GM19238 (cell line): Measurements from ENCODE around the gene LCP1.

Experiments used
- DNase-seq: peaks from one replicate; pipeline ENCODE4 v3.0.0; 2011; ENCODE audit warnings: low spot score; ENCODE audit not compliant: insufficient read length

The LCP1 gene

DNA sequence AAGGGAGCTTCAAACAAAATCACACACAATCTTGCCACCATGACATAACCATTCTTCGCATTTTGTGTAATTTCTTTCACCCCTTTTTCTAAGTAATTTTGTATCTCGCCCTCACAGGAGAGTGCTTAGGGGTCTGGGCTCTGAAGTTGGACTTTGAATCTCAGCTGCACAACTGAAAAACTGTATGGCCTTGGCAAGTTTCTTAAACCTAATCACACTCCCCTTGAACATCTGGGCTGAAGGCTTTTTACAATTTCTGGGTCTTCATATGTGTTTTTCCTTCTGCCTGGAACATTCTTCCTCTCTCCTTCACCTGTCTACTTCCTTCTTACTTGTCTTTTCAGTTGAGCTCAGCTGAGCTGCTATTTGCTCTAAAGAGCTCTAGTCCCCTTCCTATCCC, 52.9 kb downstream of the LCP1 start:
- DNase-seq: no peak

DNA sequence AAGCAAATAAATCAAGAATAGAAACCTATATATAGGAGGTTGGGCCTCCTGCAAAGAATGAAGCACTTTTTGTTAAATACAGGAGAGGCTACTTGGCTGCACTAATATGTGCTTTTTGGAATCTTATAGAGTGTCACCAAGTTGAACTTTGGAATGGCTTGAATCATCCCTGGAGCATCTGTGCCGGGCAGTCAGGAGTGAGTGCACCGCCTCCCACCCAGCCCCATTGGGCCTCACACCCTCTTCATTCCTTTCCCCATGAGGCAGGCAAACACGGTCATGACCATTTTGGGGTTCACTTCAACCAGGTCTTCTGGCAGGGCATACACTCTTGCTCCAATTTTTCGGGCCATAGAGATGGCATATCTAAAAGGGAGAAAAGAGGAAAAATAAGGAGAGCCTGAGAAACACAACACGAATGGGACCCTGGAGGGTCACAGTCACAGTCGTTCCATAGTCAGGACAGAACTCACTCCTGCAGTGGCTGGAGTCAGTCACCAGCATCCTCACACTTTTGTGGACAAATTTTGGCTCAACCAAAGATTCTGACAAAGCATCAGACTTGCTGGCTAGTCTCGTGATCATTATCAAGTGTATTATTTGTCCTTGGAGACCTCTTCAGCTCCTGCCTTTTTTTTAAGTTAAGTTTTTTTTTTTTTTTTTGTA, 54.5 kb downstream of the LCP1 start:
- DNase-seq: no peak

- no peak for DNase-seq
These were observed 55.2 kb downstream of the LCP1 start for GRCh38 chr13:46126552-46127357.

DNA sequence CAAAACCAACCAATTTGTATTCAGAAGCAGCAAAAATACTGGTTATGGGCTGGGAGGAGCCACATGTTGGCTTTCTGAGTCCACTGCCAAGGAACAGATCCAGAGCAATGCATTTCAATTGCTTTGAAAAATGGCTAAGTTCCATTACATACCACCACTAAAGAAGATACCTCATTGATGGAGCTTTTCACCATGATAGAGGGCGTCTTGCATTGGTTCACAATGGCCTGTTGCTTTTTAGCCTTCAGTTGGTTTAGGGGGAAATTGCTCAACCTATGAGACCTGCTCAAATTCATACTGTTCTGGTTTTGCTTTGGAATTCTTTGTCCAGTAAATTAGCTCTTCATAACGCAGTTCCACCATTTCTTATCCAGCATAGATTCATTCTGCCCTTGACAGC, 55.9 kb downstream of the LCP1 start:
- DNase-seq: no peak

DNA sequence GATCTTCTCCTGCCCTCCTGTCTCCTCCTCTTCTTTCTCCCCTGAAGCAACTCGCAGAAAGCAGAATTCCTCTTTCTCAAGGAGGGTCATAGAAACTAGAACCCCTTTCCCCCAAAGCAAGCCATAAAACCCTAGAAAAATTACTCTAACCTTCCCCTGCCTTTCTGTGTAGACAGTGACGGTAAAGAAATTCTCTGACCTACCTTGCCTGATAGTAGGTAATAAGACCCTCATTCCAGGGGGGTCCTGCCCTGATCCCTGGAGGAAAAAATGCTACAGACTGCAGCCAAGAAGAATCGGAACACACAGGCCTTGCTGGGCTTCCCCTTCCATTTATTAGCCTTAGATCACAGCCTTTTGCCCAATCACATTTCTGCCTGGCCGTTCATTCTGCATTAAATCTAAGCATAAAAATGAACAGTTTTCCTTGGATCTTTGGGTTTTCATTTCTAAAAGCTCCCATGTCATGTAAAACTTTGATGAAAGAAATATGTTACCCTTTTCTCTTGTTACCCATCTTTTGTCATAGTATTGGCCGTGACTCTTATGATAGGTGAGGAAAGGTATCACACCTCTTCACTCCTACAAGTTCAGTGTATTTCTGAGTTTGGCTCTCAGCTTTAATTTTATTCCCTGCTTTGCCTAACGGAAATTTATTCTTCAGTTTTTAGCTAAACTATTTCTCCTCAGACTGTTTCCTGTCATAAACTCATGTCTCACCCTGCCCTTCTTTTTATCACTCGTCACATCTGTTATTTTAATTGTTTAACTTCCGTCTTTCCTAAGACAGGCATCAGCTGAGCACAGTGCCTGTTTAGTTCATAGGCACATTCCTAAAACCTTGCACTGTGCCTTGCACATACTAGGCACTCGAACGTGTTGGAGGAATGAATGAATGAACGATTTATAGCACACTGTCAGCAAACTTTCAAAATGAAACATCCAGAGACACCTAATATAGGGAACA, 56.7 kb downstream of the LCP1 start:
- DNase-seq: no peak

DNA sequence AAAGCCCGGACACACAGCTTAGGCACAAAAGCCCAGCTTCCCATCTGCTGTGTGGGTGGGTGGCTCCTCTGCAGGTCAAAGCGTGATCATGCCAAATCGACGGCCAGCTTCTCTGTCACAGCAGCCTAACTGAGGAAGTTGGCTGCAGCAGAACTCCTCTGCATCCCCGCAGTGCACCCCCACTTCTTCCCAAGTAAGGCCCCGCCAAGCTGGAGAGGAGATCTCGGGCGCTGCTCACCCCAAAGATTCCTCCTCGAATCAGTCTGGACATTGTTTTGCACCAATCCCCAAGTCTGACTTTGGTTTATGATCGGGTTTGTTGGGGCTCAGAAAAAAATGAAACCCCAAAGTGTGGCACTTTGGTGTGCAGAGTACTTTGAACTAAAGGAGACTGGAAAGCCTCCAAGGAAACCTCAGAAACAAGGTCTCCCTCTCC, 57.4 kb downstream of the LCP1 start:
- no peak for DNase-seq

- no peak for DNase-seq
These were observed 59.7 kb downstream of the LCP1 start for GRCh38 chr13:46122304-46122703.

DNA sequence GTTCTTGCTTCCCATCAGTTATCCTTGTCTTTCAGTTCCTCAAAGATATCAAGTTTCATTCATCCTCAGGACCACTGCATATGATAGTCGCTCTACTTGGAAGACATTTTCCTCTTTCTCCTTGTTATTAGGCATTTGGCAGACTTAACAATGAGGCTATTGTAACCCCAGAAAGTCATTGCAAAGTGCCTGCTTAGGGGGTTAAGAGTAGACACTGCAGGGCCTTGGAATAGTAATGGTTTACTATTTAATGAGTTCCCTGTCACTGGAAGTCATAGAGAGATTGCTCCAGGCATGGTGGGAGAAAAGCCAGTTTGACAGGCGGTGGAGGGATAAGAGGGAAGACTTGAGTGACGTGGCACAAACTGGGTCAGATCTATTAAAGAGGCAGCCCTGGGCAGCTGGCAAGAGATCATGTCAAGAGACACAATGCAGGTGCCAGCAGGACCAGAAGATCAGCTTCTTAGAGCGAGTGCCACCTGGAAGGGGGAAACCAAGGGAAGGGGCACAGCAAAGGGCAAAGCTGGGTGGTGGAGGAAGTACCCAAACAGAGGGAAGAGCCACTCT, 60.3 kb downstream of the LCP1 start:
- DNase-seq: no peak

DNA sequence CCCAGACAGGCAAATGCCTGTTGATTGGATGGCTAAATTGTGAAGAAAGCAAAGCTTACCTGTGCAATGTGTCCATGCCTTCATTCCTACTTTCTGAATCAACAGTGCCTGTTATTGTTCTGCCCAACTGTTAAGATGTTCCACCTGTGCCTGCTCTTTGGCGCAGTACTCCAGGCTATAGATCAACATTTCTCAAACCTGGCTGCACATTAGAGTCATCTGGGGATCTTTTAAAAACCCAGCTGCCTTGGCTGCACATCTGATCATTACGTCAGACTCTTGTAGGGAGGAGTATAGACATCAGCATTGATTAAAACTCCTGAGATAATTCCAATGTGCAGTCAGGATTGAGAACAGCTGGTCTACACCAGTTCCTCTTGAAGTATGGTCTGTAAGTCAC, 60.9 kb downstream of the LCP1 start:
- DNase-seq: no peak

DNA sequence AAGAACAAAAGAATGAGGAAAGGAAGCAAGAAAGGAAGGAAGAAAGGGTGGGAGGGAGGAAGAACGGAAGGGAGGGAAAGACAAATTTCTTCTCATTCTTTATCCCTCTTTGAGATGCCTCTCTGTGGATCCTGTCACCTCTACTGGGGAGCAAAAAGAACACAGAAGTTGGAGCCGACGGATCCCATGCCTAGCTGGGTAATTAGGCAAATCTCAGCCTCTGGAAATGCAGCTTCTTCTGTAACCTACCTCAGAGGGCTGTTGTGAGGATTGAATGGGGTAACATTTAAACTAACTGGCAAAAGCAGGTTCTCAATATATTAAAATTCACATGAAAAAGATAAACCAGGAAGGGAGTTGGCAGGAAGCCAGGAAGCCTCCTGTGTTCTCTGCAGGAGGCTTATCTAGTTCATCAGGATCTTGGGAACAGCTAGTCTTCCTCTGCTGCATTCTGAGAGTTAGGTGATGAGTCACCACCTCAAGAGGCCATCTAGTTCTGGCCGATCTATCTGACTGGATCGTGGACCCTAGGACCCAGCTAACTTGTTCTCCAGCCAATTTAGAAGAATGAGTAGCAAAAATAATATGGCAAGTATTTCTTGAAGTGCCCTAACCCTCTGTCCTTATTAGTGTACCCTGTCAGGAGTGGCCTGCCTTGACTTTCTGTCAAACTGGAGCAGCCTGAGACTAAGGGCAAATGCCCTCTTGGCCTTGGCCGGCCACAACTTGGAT, 61.9 kb downstream of the LCP1 start:
- DNase-seq: no peak

- no peak for DNase-seq
These were observed 65.1 kb downstream of the LCP1 start for GRCh38 chr13:46116653-46117502.

GRCh38 chr13:46114613-46115012, 67.4 kb downstream of the LCP1 start:
- no peak for DNase-seq

DNA sequence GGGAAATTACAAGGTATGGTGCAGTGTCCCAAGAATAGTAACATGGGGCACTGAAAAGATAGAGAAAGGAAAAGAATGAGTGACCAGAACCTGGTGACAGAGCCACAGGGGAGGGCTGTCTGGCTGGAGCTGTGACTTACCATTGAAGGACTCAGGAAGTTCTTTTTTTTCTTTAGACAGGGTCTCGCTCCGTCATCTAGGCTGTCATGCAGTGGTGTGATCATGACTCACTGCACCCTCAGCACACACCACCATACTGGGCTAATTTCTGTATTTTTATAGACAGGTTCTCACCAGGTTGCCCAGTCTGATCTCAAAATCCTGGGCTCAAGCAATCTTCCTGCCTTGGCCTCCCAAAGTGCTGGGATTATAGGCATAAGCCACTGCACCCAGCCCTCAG, 68.4 kb downstream of the LCP1 start:
- DNase-seq: no peak

DNA sequence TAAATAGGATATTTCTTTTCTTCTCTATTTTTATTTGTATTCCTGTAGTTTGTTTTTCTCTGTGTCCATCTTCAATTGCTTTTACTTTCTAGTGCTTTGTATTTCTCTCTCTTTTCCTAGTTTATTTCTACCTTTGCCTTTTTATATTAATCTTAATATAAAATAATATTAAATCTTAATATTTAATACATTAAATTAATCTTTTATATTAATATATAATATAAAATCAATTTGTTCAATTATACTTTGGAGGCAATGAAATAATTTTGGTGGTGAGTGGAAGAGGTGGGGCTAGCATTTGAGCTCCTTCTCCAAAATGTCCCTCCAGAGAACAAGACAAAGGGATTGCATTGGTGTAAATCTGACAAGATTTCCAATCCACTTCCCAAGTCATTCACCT, 70.8 kb downstream of the LCP1 start:
- DNase-seq: no peak

GRCh38 chr13:46109451-46109850, 72.5 kb downstream of the LCP1 start:
- DNase-seq: no peak

GRCh38 chr13:46106839-46107371, 75.1 kb downstream of the LCP1 start:
- DNase-seq: no peak

DNA sequence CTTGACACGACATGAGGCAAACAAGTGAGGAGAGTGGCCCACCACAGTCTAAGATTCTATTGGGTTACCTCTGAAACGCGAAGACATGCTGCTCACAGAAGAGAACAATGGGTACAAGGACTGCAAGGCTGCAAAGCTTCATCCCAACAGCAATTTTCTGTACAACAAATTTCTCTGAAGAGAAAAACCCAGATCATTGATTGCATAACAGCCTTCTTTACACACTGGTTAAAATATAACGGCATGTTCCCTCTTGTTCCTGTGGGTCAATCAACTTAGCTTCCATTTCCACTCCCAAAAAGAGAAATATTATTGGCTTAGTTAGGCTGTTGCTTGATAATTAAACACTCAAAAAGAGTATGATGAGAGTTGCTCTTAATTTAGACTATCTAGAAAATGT, 77.1 kb downstream of the LCP1 start, which contains the start of gene CPB2:
TSS of gene CPB2 (minus strand) at position 166 of the 400 bp plus-strand sequence. CDS start at position 142, 24 bp downstream.
- no peak for DNase-seq

- DNase-seq: no peak
These were observed 78.9 kb downstream of the LCP1 start for GRCh38 chr13:46103037-46103436.

GRCh38 chr13:46102255-46102605, 79.7 kb downstream of the LCP1 start:
- DNase-seq: no peak
